Hepatocyte (in vitro differentiated cells): ENCODE results near the gene STMP1. TPM values are rescaled to one million over a fixed set of nuclear protein-coding genes. Genes with fewer than 3 reads are reported as not detected.

Source experiments
- DNase-seq: peaks from one replicate; pipeline ENCODE4 v3.0.0-alpha.2; 2016; ENCODE audit warnings: low spot score
- H2AFZ ChIP-seq: fragments of 200-600 bp; sonication (generic); 2 replicates; pipeline ENCODE4 v1.6.0; 2016; ENCODE audit warnings: antibody characterized with exemption, mild to moderate bottlenecking
- H3K27ac ChIP-seq: fragments of 200-600 bp; sonication (generic); 2 replicates; pipeline ENCODE4 v1.5.1; 2016; ENCODE audit warnings: mild to moderate bottlenecking
- H3K27me3 ChIP-seq: fragments of 200-600 bp; sonication (generic); 2 replicates; pipeline ENCODE4 v1.6.1; 2016
- H3K36me3 ChIP-seq: fragments of 200-600 bp; sonication (generic); replicated peaks from 2 replicates; pipeline ENCODE4 v1.5.1; 2016; ENCODE audit warnings: low read depth; ENCODE audit not compliant: insufficient read depth
- H3K4me1 ChIP-seq: fragments of 200-600 bp; sonication (generic); 2 replicates; pipeline ENCODE4 v1.5.1; 2016; ENCODE audit warnings: mild to moderate bottlenecking, moderate library complexity; ENCODE audit not compliant: insufficient read depth
- H3K4me2 ChIP-seq: fragments of 200-600 bp; sonication (generic); 2 replicates; pipeline ENCODE4 v1.6.0; 2016
- H3K4me3 ChIP-seq: fragments of 200-600 bp; sonication (generic); 2 replicates; pipeline ENCODE4 v1.5.1; 2016; ENCODE audit warnings: mild to moderate bottlenecking
- H3K79me2 ChIP-seq: fragments of 200-600 bp; sonication (generic); 2 replicates; pipeline ENCODE4 v1.6.0; 2017; ENCODE audit warnings: mild to moderate bottlenecking
- H3K9me2 ChIP-seq: fragments of 200-600 bp; sonication (generic); replicated peaks from 2 replicates; pipeline ENCODE4 v1.6.0; 2017; ENCODE audit warnings: mild to moderate bottlenecking; ENCODE audit not compliant: insufficient read depth
- H3K9me3 ChIP-seq: fragments of 200-600 bp; sonication (generic); 2 replicates; pipeline ENCODE4 v1.5.1; 2016; ENCODE audit warnings: low read depth, mild to moderate bottlenecking
- H4K20me1 ChIP-seq: fragments of 200-600 bp; sonication (generic); 2 replicates; pipeline ENCODE4 v1.6.0; 2016; ENCODE audit warnings: mild to moderate bottlenecking; ENCODE audit not compliant: insufficient read depth, poor library complexity, severe bottlenecking
- CTCF ChIP-seq: fragments of 200-600 bp; sonication (generic); IDR thresholded peaks from 2 replicates; pipeline ENCODE4 v1.5.1; 2016; ENCODE audit warnings: antibody characterized with exemption, mild to moderate bottlenecking; ENCODE audit not compliant: poor library complexity
- EZH2 ChIP-seq: fragments of 200-600 bp; sonication (generic); IDR thresholded peaks from 2 replicates; pipeline ENCODE4 v1.6.1; 2016; ENCODE audit warnings: antibody characterized with exemption, mild to moderate bottlenecking, borderline replicate concordance
- EZH2phosphoT487 ChIP-seq: fragments of 200-600 bp; sonication (generic); IDR thresholded peaks from one replicate; pipeline ENCODE4 v1.6.1; 2018; ENCODE audit warnings: antibody characterized with exemption, mild to moderate bottlenecking, low read depth, moderate library complexity; ENCODE audit not compliant: unreplicated experiment, severe bottlenecking
- WGBS: methylation state at CpG from one replicate; pipeline ENCODE4 v1.1.6; 2016; ENCODE audit warnings: low lambda C conversion rate; ENCODE audit errors: missing lambda C conversion rate; 5-methylcytosine and 5-hydroxymethylcytosine counted together
- polyA plus RNA-seq: library from polyadenylated mRNA; unstranded; fragments of >200 nt; fragmentation: Nextera tagmentation; extraction: Ambion mirVana; gene quantifications from 2 replicates; pipeline ENCODE4 v1.2.1, GENCODE V29; 2016
- total RNA-seq: library from RNA; depleted of rRNA; stranded (reverse); fragments of >200 nt; gene quantifications from 2 replicates; pipeline ENCODE4 v1.2.3, GENCODE V29; 2014

The STMP1 gene
- total and polyA plus RNA-seq, 2 experiments from 2014 or later = 28.1 to 73.6 TPM

GRCh38 chr7:135706858-135707569 is 44.7 kb downstream of the STMP1 start:
- Histone ChIP-seq H3K4me3 (no peak overlapping the region), H3K27ac (peak overlapping the region; percentile 52), H3K9me3 (no peaks in the 10 kb centered on the region), H4K20me1 (no peaks in the 10 kb centered on the region), H3K79me2 (no peaks in the 10 kb centered on the region), H3K4me2 (no peak overlapping the region), H3K9me2 (no peaks in the 10 kb centered on the region), H3K27me3 (no peaks in the 10 kb centered on the region), H3K4me1 (no peaks in the 10 kb centered on the region), H2AFZ (no peak overlapping the region), H3K36me3 (no peaks in the 10 kb centered on the region)
- no peak for DNase-seq
- 71% methylated on average over 7 of the region's 7 CpGs for WGBS
- no peak for TF ChIP-seq EZH2phosphoT487
- TF ChIP-seq EZH2 = no peak
- TF ChIP-seq CTCF = no peak

- Histone ChIP-seq H3K9me3 (no peaks in the 10 kb centered on the region), H2AFZ (no peak overlapping the region), H3K9me2 (no peaks in the 10 kb centered on the region), H3K27ac (peak overlapping the region; percentile 52), H4K20me1 (no peaks in the 10 kb centered on the region), H3K4me1 (no peaks in the 10 kb centered on the region), H3K79me2 (no peaks in the 10 kb centered on the region), H3K4me2 (no peak overlapping the region), H3K36me3 (no peaks in the 10 kb centered on the region), H3K27me3 (no peaks in the 10 kb centered on the region), H3K4me3 (no peak overlapping the region)
- DNase-seq = no peak
- TF ChIP-seq EZH2 (no peak), CTCF (no peak), EZH2phosphoT487 (no peak)
- 79% methylated on average over 5 of the region's 5 CpGs for WGBS
Observed at GRCh38 chr7:135707570-135707966, 45.3 kb downstream of the STMP1 start.

- Histone ChIP-seq H2AFZ (no peak overlapping the region), H4K20me1 (no peaks in the 10 kb centered on the region), H3K27ac (no peak overlapping the region), H3K79me2 (no peaks in the 10 kb centered on the region), H3K4me1 (no peaks in the 10 kb centered on the region), H3K4me3 (no peak overlapping the region), H3K27me3 (no peaks in the 10 kb centered on the region), H3K9me3 (no peaks in the 10 kb centered on the region), H3K9me2 (no peaks in the 10 kb centered on the region), H3K36me3 (no peaks in the 10 kb centered on the region), H3K4me2 (no peak overlapping the region)
- 95% methylated on average over 12 of the region's 14 CpGs for WGBS
- TF ChIP-seq EZH2 (no peak), EZH2phosphoT487 (no peak), CTCF (no peak)
- no peak for DNase-seq
Observed at GRCh38 chr7:135708041-135708440, 45.7 kb downstream of the STMP1 start.
